ENCODE results near the gene CDH4. TPM values are rescaled to one million over a fixed set of nuclear protein-coding genes. Genes with fewer than 3 reads are reported as not detected.

The CDH4 gene
- total and polyA plus RNA-seq, 9 of the 15 experiments (the other 6 are each of a cell fraction or from before 2014, with no cell fraction given): 0.04 TPM; not detected in 8

DNA sequence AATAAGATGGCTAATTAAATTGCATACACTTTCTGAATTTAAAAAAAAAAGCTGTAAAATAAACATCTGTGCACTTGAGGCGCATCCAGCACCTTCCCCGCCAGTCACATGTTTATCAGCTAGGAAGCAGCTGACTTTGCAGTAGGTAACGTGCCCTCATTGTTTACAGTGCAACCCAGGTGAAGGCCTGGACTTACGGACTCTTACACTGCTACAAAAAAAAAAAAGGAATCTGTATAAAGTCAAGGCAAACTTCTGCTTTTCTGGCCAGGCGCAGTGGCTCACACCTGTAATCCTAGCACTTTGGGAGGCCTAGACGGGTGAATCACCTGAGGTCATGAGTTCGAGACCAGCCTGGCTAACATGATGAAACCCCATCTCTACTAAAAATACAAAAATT lies 327.8 kb downstream of the CDH4 start (continued):
- TF ChIP-seq, protein P1, sequence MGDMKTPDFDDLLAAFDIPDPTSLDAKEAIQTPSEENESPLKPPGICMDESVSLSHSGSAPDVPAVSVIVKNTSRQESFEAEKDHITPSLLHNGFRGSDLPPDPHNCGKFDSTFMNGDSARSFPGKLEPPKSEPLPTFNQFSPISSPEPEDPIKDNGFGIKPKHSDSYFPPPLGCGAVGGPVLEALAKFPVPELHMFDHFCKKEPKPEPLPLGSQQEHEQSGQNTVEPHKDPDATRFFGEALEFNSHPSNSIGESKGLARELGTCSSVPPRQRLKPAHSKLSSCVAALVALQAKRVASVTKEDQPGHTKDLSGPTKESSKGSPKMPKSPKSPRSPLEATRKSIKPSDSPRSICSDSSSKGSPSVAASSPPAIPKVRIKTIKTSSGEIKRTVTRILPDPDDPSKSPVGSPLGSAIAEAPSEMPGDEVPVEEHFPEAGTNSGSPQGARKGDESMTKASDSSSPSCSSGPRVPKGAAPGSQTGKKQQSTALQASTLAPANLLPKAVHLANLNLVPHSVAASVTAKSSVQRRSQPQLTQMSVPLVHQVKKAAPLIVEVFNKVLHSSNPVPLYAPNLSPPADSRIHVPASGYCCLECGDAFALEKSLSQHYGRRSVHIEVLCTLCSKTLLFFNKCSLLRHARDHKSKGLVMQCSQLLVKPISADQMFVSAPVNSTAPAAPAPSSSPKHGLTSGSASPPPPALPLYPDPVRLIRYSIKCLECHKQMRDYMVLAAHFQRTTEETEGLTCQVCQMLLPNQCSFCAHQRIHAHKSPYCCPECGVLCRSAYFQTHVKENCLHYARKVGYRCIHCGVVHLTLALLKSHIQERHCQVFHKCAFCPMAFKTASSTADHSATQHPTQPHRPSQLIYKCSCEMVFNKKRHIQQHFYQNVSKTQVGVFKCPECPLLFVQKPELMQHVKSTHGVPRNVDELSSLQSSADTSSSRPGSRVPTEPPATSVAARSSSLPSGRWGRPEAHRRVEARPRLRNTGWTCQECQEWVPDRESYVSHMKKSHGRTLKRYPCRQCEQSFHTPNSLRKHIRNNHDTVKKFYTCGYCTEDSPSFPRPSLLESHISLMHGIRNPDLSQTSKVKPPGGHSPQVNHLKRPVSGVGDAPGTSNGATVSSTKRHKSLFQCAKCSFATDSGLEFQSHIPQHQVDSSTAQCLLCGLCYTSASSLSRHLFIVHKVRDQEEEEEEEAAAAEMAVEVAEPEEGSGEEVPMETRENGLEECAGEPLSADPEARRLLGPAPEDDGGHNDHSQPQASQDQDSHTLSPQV (IDR thresholded peaks at IDR 0.05): no peak
- TF ChIP-seq SLC30A9 (CRISPR knock-in tag; IDR thresholded peaks at IDR 0.05) (no peak), SETDB1 (IDR thresholded peaks at IDR 0.05; ENCODE audit: low read length) (no peak), POLR2AphosphoS5 (IDR thresholded peaks at IDR 0.05; ENCODE audit: control insufficient read depth, insufficient read depth, low read depth, low read length) (no peak)
- TF ChIP-seq, protein P2, sequence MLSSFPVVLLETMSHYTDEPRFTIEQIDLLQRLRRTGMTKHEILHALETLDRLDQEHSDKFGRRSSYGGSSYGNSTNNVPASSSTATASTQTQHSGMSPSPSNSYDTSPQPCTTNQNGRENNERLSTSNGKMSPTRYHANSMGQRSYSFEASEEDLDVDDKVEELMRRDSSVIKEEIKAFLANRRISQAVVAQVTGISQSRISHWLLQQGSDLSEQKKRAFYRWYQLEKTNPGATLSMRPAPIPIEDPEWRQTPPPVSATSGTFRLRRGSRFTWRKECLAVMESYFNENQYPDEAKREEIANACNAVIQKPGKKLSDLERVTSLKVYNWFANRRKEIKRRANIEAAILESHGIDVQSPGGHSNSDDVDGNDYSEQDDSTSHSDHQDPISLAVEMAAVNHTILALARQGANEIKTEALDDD (IDR thresholded peaks at IDR 0.05): no peak
